Measurements from ENCODE around the gene TSKU.

DNA sequence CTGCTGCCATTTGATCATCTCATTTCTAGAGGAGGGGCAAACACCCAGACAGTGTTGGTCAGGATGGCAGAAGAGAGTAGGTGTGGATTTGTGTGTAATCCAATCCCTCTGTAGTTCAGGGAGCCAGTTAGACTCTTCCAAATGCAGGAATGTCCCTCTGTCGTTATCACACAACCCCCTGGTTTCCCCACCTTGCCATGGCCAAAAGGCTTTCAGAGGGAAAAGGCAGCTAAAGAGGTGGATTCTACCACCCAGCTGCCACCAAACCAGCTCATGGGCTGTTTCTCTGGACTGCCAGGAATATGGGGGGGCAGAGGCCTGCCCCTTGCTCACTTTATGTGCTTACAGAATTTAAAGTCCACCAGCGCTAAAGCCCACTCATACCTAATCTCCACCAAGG, 18.1 kb downstream of the TSKU start:
- TF ChIP-seq POLR2AphosphoS5 (IDR thresholded peaks at IDR 0.05) (no peak), EP300 (IDR thresholded peaks at IDR 0.05; ENCODE audit: low read depth) (no peak)

Data from transverse colon (tissue), 3 donors.